ENCODE data around the gene MPV17. TPM values are rescaled to one million over a fixed set of nuclear protein-coding genes. Genes with fewer than 3 reads are reported as not detected.

MPV17 gene
- total and polyA plus RNA-seq, 9 of the 15 experiments (the other 6 are each of a cell fraction or from before 2014, with no cell fraction given): 54.7 to 140 (median 70.2) TPM

- TF ChIP-seq HMBOX1 (IDR thresholded peaks at IDR 0.05): peak; percentile 40; the same call in 1 of the 2 replicates
- TF ChIP-seq ZBTB1 (CRISPR knock-in tag; IDR thresholded peaks at IDR 0.05; ENCODE audit: borderline replicate concordance, low read depth): no peak
- TF ChIP-seq OTX1 (CRISPR knock-in tag; IDR thresholded peaks at IDR 0.05): no peak
- no peak for TF ChIP-seq HSF4 (CRISPR knock-in tag; IDR thresholded peaks at IDR 0.05; ENCODE audit: borderline replicate concordance)
- no peak for TF ChIP-seq ZNF561 (CRISPR knock-in tag; conservative IDR thresholded peaks at IDR 0.05)
Measured at GRCh38 chr2:27291865-27292264, 31.0 kb downstream of the MPV17 start (continued).

GRCh38 chr2:27290549-27290948, 32.3 kb downstream of the MPV17 start:
- Histone ChIP-seq H3K4me3 (no peak overlapping the region), H3K27me3 (ENCODE audit: control insufficient read depth in 2 of 2, insufficient read depth in 2 of 2, low read length in 2 of 2) (no peaks in the 10 kb centered on the region), H4K20me1 (replicated peaks; ENCODE audit: control insufficient read depth, insufficient read depth, low read length) (no peaks in the 10 kb centered on the region), H3K4me1 (replicated peaks in 1 of 2; ENCODE audit: control insufficient read depth in 2 of 2, insufficient read depth in 2 of 2, low read length in 2 of 2) (peaks cover 4 to 9% of the 10 kb centered on the region in 2 experiments), H3K4me2 (ENCODE audit: insufficient read depth, low read length) (no peak overlapping the region), H3K36me3 (ENCODE audit: control insufficient read depth, insufficient read depth, low read length) (no peaks in the 10 kb centered on the region), H3K79me2 (ENCODE audit: control insufficient read depth, insufficient read depth, low read length) (no peaks in the 10 kb centered on the region), H2AFZ (ENCODE audit: low read depth, low read length) (no peak overlapping the region), H3K9me3 (replicated peaks; ENCODE audit: control insufficient read depth, insufficient read depth, low read depth, low read length) (no peaks in the 10 kb centered on the region), H3K9me1 (ENCODE audit: control insufficient read depth, insufficient read depth, low read length) (no peaks in the 10 kb centered on the region), H3K27ac (ENCODE audit: extremely low read depth, low read depth, low read length) (no peak overlapping the region), H3K9ac (ENCODE audit: insufficient read depth in 1 of 2, low read depth in 2 of 2, low read length in 2 of 2) (no peak overlapping the region)
- no TSS peak for BruUV-seq (replicated peaks)
- DNase-seq (ENCODE audit: extremely low read depth in 1 of 4, low spot score in 3 of 4) (no peak), ATAC-seq (no peak), FAIRE-seq (no peak)
- WGBS (ENCODE audit: insufficient coverage, low coverage, missing lambda C conversion rate): 45% methylated on average over 5 of the region's 5 CpGs
- in situ Hi-C loops (cut with MboI) (loop anchor here (10.0 kb wide), 1 partner anchor 446 kb away; the partner anchor contains the start of gene DPYSL5), intact Hi-C loops (cut with micrococcal nuclease) (loop anchor here (10.0 kb wide), 1 partner anchor 326 kb away; no protein-coding TSS in a partner anchor)
- CTCF ChIA-PET (ENCODE audit: low intra/inter-chr PET ratio): no interaction called here
- POLR2A ChIA-PET: interaction anchor here (0.6 to 1.2 kb wide), 2 partner anchors 207 to 440 kb away, joined by 4 to 6 read pairs; no protein-coding TSS in a partner anchor
- TF ChIP-seq OTX1 (CRISPR knock-in tag; IDR thresholded peaks at IDR 0.05) (no peak), THAP7 (CRISPR knock-in tag; IDR thresholded peaks at IDR 0.05) (no peak), NCOA6 (IDR thresholded peaks at IDR 0.05) (no peak), NEUROD1 (IDR thresholded peaks at IDR 0.05; ENCODE audit: borderline replicate concordance, low read depth, low read length, partially characterized antibody) (no peak), ZNF639 (CRISPR knock-in tag; conservative IDR thresholded peaks at IDR 0.05 in 1 of 2, IDR thresholded peaks at IDR 0.05 in 1 of 2) (no peak), SNRNP70 (optimal IDR thresholded peaks at IDR 0.05; ENCODE audit: low read depth, low read length) (no peak), HOXB6 (CRISPR knock-in tag; IDR thresholded peaks at IDR 0.05; ENCODE audit: borderline replicate concordance) (no peak), ZNF740 (CRISPR knock-in tag; IDR thresholded peaks at IDR 0.05) (no peak), ZNF740 (tag; IDR thresholded peaks at IDR 0.05) (no peak), RNF219 (CRISPR knock-in tag; IDR thresholded peaks at IDR 0.05) (no peak), CBFA2T3 (IDR thresholded peaks at IDR 0.05) (no peak)

All from K562 (cell line).